ENCODE results near the gene EXOSC10. TPM values are rescaled to one million over a fixed set of nuclear protein-coding genes. Genes with fewer than 3 reads are reported as not detected.

The EXOSC10 gene
- polyA plus RNA-seq, 1 of the 3 experiments (the other 2 are of a cell fraction), result 62.5 TPM

DNA sequence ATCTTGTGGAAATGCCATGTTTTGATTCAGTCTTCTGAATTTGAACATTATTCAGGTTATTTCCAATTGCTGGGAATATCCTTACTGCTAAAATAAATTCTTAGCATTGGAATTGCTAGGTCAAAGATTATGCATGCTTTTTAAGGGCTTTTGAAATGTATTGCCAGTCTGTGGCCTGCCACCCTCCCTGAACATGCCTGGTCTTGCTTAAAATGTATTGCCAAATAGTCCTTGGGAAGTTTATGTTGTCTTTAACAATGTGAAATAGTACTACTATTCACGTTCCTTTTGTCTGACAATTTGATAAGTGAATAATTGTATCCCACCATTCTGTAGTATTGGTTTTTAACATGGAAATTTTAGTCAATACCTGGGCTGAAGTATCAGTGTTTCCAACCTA is 73.6 kb downstream of the EXOSC10 start (continued):
- TF ChIP-seq, protein P1, sequence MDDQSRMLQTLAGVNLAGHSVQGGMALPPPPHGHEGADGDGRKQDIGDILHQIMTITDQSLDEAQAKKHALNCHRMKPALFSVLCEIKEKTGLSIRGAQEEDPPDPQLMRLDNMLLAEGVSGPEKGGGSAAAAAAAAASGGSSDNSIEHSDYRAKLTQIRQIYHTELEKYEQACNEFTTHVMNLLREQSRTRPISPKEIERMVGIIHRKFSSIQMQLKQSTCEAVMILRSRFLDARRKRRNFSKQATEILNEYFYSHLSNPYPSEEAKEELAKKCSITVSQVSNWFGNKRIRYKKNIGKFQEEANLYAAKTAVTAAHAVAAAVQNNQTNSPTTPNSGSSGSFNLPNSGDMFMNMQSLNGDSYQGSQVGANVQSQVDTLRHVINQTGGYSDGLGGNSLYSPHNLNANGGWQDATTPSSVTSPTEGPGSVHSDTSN (IDR thresholded peaks at IDR 0.05), result no peak
- no peak for TF ChIP-seq NFIC (IDR thresholded peaks at IDR 0.05; ENCODE audit: borderline replicate concordance)
- no peak for TF ChIP-seq CTCF (IDR thresholded peaks at IDR 0.05)
- TF ChIP-seq TCF12 (IDR thresholded peaks at IDR 0.05), result no peak
- no peak for TF ChIP-seq SIN3A (IDR thresholded peaks at IDR 0.05; ENCODE audit: borderline replicate concordance, low read depth, low read length)

- CTCF ChIA-PET, result interaction anchor here (1.0 kb wide), 1 partner anchor 12 kb away, joined by 3 read pairs; no protein-coding TSS in a partner anchor
- peaks cover 18% of the 10 kb centered on the region for H4K20me1 ChIP-seq (ENCODE audit: insufficient read depth)
- POLR2A ChIA-PET, result no interaction called here
These were observed 74.1 kb downstream of the EXOSC10 start for GRCh38 chr1:11025618-11026017.

More at GRCh38 chr1:11025618-11026017, 74.1 kb downstream of the EXOSC10 start:
- Histone ChIP-seq H3K4me3 (ENCODE audit: low read depth in 2 of 2, low read length in 1 of 2) (no peak overlapping the region), H3K9me3 (no peaks in the 10 kb centered on the region), H3K36me3 (replicated peaks in 1 of 2; ENCODE audit: control insufficient read depth in 1 of 2, insufficient read depth in 2 of 2, low read length in 1 of 2) (peaks cover 63 to 66% of the 10 kb centered on the region in 2 experiments), H3K27ac (ENCODE audit: low read depth in 2 of 2, low read length in 1 of 2) (no peak overlapping the region), H2AFZ (ENCODE audit: low read depth) (no peak overlapping the region), H3F3A (replicated peaks; ENCODE audit: insufficient read depth) (peaks cover 26% of the 10 kb centered on the region), H3K27me3 (ENCODE audit: insufficient read depth) (no peaks in the 10 kb centered on the region), H3K79me2 (ENCODE audit: insufficient read depth) (peaks cover 8% of the 10 kb centered on the region; the same call in 1 of the 2 replicates), H3K4me2 (no peak overlapping the region), H3K9me2 (no peaks in the 10 kb centered on the region), H3K9ac (no peak overlapping the region), H3K4me1 (ENCODE audit: control insufficient read depth in 1 of 2, insufficient read depth in 2 of 2, low read depth in 1 of 2, low read length in 1 of 2) (no peaks in the 10 kb centered on the region)
- 91% methylated on average over 1 of the region's 1 CpG for WGBS (ENCODE audit: low lambda C conversion rate)
- TF ChIP-seq, protein P1 (IDR thresholded peaks at IDR 0.05), result no peak
- TF ChIP-seq TCF12 (IDR thresholded peaks at IDR 0.05), result no peak
- no peak for TF ChIP-seq CHD2 (IDR thresholded peaks at IDR 0.05; ENCODE audit: low read length, partially characterized antibody)
- TF ChIP-seq YY1 (IDR thresholded peaks at IDR 0.05; ENCODE audit: low read depth), result no peak
- TF ChIP-seq, protein P2, sequence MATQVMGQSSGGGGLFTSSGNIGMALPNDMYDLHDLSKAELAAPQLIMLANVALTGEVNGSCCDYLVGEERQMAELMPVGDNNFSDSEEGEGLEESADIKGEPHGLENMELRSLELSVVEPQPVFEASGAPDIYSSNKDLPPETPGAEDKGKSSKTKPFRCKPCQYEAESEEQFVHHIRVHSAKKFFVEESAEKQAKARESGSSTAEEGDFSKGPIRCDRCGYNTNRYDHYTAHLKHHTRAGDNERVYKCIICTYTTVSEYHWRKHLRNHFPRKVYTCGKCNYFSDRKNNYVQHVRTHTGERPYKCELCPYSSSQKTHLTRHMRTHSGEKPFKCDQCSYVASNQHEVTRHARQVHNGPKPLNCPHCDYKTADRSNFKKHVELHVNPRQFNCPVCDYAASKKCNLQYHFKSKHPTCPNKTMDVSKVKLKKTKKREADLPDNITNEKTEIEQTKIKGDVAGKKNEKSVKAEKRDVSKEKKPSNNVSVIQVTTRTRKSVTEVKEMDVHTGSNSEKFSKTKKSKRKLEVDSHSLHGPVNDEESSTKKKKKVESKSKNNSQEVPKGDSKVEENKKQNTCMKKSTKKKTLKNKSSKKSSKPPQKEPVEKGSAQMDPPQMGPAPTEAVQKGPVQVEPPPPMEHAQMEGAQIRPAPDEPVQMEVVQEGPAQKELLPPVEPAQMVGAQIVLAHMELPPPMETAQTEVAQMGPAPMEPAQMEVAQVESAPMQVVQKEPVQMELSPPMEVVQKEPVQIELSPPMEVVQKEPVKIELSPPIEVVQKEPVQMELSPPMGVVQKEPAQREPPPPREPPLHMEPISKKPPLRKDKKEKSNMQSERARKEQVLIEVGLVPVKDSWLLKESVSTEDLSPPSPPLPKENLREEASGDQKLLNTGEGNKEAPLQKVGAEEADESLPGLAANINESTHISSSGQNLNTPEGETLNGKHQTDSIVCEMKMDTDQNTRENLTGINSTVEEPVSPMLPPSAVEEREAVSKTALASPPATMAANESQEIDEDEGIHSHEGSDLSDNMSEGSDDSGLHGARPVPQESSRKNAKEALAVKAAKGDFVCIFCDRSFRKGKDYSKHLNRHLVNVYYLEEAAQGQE (IDR thresholded peaks at IDR 0.05; ENCODE audit: low read depth, low read length), result no peak
- no peak for DNase-seq
